Stimulated activated naive CD8-positive, alpha-beta T cell treated with anti-CD3 and anti-CD28 coated beads, Interleukin-15, Interleukin-2, amounts not matched to agents 100 U/mL and 50 U/mL, for 24 hours (primary cell): Measurements from ENCODE around the gene TAF12.
"Not testable (repeated sequence)": the region's sequence is repeated elsewhere in the genome, so short reads cannot be mapped to it uniquely, and the experiment has no call there.

Experiments used
- ATAC-seq: fragments of 150-1000 bp; cut with Tn5 transposase; one replicate; pipeline ENCODE4 v1.10.0; 2021
- DNase-seq: peaks from one replicate; pipeline ENCODE4 v3.0.0; 2021

The TAF12 gene

DNA sequence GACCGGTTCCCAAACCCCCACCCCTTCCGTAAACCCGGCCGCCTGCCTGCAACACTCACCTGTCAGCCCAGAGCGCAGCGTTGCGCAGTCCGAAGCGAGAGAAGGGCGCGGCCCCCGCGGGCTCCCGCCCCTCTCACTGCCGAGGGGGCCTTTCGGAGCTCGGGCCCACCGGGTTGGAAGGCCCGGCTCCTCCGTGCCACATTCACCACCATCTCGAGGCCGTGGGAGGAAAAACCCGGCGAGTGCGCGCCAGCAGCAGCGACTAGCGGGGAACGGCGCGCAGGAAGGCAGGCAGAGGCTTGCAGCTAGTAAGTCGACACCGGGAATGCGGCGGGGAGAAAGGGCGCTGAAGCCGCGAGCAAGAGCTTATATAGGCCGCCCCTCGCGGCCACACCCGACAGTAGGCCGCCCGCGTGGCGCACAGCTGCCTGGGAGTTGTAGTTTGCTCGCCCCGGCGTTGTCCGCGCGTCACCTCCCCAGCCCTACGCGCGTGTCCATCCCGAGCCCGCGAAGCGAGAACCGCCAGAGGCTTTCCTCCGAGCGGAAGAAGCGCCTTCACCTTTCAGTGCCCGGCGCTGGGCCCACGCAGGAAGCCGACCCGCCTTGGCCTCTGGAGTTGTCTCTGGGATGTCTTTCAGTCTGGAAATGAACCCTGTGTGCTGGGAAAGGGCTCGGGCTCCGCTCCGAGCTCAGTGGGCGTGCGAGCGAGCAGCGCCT is 61.2 kb downstream of the TAF12 start:
- peak; percentile 94 for DNase-seq
- ATAC-seq: peak; percentile 90

DNA sequence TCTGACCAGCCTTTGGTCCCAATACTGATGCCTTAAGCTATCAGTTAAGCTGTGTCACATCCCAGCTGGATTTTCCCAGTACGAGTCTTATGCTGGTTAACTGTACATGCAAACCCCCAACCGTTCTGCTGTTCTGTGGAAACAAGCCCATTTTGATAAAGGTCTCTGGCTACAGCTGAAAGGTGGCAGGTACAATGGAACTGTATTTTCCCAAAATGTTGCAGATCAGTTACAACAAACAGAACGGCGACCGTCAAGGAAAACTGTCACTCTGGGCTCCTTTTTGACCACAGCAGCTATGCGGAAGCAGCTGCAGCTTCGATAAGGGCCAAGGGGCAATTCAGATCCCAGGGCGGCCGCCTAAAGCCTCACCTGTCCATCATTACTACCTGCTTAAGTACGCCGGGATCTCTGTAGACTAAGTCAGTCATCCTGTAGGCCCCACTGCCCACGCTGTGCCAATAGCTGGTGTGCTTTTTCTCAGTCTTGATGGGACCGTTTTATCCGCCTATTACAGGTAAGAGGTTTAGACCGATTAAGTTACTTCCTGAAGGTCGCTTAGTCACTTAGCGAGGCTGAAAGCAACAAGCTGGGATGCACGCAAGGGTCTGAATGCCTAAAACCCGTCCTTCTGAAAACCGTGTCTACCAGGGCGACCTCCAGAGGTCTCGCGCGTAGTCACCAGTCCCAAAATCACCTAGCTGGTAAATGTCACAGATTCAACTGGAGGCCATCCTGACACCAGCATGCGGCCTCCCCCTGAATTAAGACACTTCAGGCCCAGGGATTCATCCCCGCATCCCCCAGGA is 61.9 kb downstream of the TAF12 start:
- DNase-seq: peak; percentile 20
- peak; percentile 4 for ATAC-seq

DNA sequence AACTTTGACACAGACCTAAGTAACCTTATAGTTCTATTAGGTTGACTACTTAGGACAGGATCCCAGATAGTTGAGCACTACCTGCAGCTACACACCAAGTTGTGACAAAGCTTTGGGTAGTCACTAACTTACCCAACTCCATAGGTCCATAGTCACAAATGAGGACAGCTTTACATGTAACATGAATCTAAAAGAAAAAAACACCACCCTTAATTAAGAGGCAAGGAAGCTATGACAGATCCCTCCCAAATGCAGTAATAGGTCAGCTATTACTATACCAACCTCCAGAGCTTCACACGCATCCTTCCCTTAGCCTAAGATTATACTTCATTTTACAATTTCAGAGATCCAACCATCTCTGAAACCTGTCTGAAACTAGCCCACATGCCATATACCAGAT is 63.5 kb downstream of the TAF12 start:
- DNase-seq (no peak), ATAC-seq (no peak)

- ATAC-seq (no peak), DNase-seq (no peak)
These were observed 64.1 kb downstream of the TAF12 start for GRCh38 chr1:28578696-28579218.

DNA sequence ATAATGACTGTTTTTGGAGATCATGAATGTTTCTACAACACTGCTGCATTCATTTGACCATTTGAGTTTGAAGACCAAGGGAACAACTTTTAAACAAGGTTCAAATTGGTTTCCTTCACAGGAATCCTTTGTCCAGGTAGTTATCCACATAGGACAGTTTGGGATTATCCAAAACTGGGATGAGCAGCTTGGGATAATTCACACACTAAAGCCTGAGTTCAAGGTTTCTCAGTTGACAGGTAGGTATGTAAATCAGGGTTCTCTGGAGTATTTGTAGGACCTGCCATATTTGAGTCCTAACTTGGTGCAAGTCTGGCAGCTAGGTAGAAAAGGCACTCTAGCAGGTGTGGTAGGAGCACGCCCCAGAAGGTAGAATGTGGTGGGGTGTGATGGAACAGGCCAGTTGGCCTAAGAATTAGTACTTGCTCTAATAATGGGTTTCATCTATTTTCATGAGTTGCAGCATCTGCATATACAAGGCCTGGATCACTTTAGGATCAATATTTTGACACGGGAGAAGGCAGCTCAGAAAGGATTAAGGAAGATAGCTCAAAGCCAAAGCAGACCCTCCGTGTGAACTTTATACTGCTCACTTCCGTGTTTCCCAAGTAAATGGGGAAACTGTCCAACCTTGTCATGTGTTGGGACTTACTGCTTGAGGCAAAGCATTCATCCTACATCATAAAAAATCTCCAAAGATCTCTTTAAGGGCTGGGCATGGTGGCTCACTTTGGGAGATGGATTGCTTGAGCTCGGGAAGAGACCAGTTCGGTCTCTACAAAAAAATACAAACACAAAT is 64.9 kb downstream of the TAF12 start:
- DNase-seq (peak; percentile 28), ATAC-seq (no peak)

- peak; percentile 35 for DNase-seq
- peak; percentile 14 for ATAC-seq
These were observed 65.7 kb downstream of the TAF12 start for GRCh38 chr1:28577052-28577678.

DNA sequence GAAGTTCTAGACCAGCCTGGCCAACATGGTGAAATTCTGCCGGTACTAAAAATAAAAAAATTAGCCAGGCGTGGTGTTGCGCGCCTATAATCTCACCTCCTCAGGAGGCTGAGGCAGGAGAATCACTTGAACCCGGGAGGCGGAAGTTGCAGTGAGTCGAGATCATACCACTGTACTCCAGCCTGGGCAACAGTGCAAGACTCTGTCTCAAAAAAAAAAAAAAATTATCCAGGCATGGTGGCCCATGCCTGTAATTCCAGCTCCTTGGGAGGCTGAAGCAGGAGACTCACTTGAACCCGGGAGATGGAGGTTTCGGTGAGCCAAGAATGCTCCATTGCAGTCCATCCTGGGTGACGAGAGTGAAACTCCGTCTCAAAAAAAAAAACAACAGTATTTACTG is 69.3 kb downstream of the TAF12 start:
- DNase-seq (no peak), ATAC-seq (no peak)

DNA sequence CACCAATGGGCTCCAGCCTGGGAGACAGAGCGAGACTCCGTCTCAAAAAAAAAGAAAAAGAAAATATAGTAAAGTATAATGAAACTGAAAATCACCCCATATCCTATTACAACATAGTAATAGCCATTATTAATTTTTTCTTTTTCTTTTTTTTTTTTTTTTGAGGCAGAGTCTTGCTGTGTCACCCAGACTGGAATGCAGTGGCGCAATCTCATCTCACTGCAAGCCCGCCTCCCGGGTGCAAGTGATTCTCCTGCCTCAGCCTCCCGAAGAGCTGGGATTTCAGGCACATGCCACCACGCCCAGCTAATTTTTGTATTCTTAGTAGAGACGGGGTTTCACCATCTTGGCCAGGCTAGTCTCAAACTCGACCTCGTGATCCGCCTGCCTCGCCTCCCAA is 70.0 kb downstream of the TAF12 start:
- not testable (repeated sequence) for ATAC-seq, DNase-seq

- ATAC-seq: no peak
These were observed 71.0 kb downstream of the TAF12 start for GRCh38 chr1:28571911-28572310.

DNA sequence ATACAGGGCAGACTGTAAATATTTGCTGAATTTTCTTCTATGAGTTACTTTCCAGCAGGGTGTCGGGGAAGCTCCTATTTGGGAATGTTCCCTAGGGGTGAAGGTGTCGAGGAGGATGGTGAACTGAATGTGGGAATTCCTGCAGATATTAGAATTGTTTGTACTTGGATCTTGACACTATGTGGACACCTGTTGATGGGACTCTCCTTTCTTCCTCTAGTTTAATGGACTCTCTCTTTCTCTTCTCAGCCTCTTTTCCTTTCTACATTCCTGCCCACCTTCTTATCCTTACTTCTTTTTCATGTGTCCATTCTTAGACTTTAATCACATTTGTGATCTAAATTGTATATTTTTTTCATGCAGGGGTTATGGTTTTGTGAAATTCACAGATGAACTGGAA is 75.9 kb downstream of the TAF12 start:
- no peak for DNase-seq
- no peak for ATAC-seq

More at GRCh38 chr1:28571911-28572310, 71.0 kb downstream of the TAF12 start:
- DNase-seq: no peak

DNA sequence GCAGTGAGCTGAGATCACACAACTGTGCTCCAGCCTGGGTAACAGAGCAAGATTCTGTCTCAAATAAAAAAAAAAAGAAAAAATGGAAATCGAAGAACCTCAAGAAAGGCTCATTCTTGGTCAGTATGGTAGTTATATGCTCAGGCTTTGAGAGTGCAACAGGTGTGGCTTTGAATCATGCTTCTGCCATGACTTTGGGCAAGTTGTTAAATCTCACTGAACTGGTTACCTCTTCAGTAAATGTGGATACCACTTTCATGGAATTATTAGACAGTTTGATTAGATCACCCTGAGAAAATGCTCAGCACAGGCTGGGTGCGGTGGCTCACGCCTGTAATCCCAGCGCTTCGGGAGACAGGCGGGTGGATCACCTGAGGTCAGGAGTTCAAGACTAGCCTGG is 77.1 kb downstream of the TAF12 start:
- no peak for DNase-seq
- ATAC-seq: no peak

DNA sequence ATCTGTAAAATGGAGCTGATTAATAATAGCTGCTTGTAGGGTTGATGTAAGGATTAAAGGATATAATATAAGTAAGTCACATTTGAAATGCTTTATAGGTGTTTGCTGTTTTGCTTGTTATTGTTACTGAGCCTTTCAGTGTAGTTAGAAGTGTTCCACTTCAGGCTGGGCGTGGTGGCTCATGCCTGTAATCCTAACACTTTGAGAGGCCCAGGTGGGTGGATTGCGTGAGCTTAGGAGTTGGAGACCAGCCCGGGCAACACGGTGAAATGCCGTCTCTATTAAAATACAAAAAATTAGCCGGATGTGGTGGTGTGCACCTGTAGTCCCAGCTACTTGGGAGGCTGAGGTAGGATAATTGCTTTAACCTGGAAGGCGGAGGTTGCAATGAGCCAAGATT is 77.8 kb downstream of the TAF12 start:
- no peak for ATAC-seq

GRCh38 chr1:28564310-28564709 is 78.6 kb downstream of the TAF12 start:
- DNase-seq (no peak), ATAC-seq (no peak)

More for the DNA sequence above, 77.8 kb downstream of the TAF12 start:
- no peak for DNase-seq

GRCh38 chr1:28560886-28561285 is 82.0 kb downstream of the TAF12 start:
- no peak for ATAC-seq
- DNase-seq: no peak
